Stimulated activated naive CD8-positive, alpha-beta T cell treated with anti-CD3 and anti-CD28 coated beads, Interleukin-15, Interleukin-2, amounts not matched to agents 100 ng/mL and 50 ng/mL, for 24 hours (primary cell): Measurements from ENCODE around the gene C12orf75.

Source experiments
- H3K27ac Mint-ChIP-seq: one replicate; pipeline ENCODE4 v1.8.0; 2021; ENCODE audit warnings: mild to moderate bottlenecking, mixed read lengths
- H3K27me3 Mint-ChIP-seq: one replicate; pipeline ENCODE4 v1.8.0; 2021; ENCODE audit warnings: mixed read lengths
- H3K36me3 Mint-ChIP-seq: one replicate; pipeline ENCODE4 v1.8.0; 2021; ENCODE audit warnings: low read depth, mixed read lengths
- H3K4me1 Mint-ChIP-seq: one replicate; pipeline ENCODE4 v1.8.0; 2021; ENCODE audit warnings: low read depth, mixed read lengths
- H3K4me3 Mint-ChIP-seq: one replicate; pipeline ENCODE4 v1.8.0; 2021; ENCODE audit warnings: mild to moderate bottlenecking, mixed read lengths
- H3K9me3 Mint-ChIP-seq: one replicate; pipeline ENCODE4 v1.8.0; 2021; ENCODE audit warnings: mixed read lengths

Gene C12orf75

GRCh38 chr12:105359856-105360255 is 29.4 kb downstream of the C12orf75 start:
- no peaks in the 10 kb centered on the region for H3K27me3 Mint-ChIP-seq
- no peak overlapping the region for H3K4me3 Mint-ChIP-seq
- H3K9me3 Mint-ChIP-seq: no peaks in the 10 kb centered on the region
- peaks cover 30% of the 10 kb centered on the region for H3K4me1 Mint-ChIP-seq
- no peak overlapping the region for H3K27ac Mint-ChIP-seq
- H3K36me3 Mint-ChIP-seq: peaks cover 9% of the 10 kb centered on the region

- Mint-ChIP-seq H3K4me1 (peaks cover 4% of the 10 kb centered on the region), H3K4me3 (no peak overlapping the region), H3K27me3 (no peaks in the 10 kb centered on the region), H3K36me3 (peaks cover 9% of the 10 kb centered on the region), H3K27ac (no peak overlapping the region), H3K9me3 (no peaks in the 10 kb centered on the region)
These were observed 33.4 kb downstream of the C12orf75 start for GRCh38 chr12:105363890-105364289.

GRCh38 chr12:105365231-105365630 is 34.7 kb downstream of the C12orf75 start:
- no peak overlapping the region for H3K4me3 Mint-ChIP-seq
- no peaks in the 10 kb centered on the region for H3K4me1 Mint-ChIP-seq
- H3K27me3 Mint-ChIP-seq: no peaks in the 10 kb centered on the region
- H3K9me3 Mint-ChIP-seq: no peaks in the 10 kb centered on the region
- H3K36me3 Mint-ChIP-seq: peaks cover 3% of the 10 kb centered on the region
- H3K27ac Mint-ChIP-seq: no peak overlapping the region

DNA sequence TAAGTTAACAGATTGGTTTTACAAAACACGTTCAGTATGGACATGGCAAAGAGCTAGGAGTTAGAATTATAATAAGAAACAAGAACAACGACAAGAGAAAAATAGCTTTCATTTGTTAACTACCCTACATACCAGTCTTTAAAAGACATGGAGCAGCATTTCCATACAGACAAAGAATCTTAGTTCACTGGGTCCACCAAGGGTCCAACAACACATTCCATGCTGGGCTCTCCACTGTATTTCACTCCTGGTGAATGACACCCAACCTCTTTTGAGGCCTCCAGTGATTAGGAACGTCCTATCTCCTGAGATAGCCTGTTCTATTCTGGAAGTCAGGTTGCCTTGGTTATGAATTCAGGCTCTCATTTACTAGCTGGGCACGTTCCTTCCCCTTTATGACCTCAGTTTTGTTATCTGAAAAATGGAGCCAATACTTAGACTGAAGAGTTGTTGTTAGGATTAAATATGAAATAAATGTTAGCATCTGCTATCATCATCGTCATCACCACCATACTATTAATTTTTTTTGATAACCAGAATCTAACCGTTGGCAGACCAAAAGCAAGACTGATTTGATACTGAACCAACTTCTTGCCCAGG is 37.7 kb downstream of the C12orf75 start:
- Mint-ChIP-seq H3K27ac (no peak overlapping the region), H3K27me3 (no peaks in the 10 kb centered on the region), H3K4me3 (no peak overlapping the region), H3K36me3 (peaks cover 4% of the 10 kb centered on the region), H3K4me1 (no peaks in the 10 kb centered on the region), H3K9me3 (no peaks in the 10 kb centered on the region)

- Mint-ChIP-seq H3K36me3 (peaks cover 4% of the 10 kb centered on the region), H3K27me3 (no peaks in the 10 kb centered on the region), H3K9me3 (no peaks in the 10 kb centered on the region), H3K4me3 (no peak overlapping the region), H3K4me1 (no peaks in the 10 kb centered on the region), H3K27ac (no peak overlapping the region)
These were observed 38.5 kb downstream of the C12orf75 start for GRCh38 chr12:105369014-105369413.

DNA sequence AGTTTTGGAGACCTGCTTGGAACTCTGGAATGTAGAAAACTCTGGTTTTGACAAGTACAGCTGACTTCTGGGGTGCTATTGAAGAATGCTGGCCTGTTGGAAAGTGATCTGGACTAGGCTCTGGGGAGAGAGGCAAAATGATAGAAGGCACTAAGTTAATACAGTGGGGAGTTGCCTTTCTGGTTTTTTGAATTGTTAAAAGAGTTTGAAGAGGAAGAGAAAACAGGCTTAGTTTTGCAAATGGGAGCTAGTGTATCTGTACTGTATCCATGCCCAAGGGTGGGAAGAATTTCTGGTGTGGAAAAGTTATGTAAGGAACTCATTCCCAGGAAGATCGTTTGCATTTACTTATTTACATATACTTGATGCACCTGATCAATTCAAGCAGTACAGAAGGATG is 43.8 kb downstream of the C12orf75 start:
- Mint-ChIP-seq H3K4me3 (no peak overlapping the region), H3K4me1 (no peaks in the 10 kb centered on the region), H3K36me3 (peaks cover 4% of the 10 kb centered on the region), H3K27me3 (no peaks in the 10 kb centered on the region), H3K27ac (no peak overlapping the region), H3K9me3 (no peaks in the 10 kb centered on the region)

DNA sequence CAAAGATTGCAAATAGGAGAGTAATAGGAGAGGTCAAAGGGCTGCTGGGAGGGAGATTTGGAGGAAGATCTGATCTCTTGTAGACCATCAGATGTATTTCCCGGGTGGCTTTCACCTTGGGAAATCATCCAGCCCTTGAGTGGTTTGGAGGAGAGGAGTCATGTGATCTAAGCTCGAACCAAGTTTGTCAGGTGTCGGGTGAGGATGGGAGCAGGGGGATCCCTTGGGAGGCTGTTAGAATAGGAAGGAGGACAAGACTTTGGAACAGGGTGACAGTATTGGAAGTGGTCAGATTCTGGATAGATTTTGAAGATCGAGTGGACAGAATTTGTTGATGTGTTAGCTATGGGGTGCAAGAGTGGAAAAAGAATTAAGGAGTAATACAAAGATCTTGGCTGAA is 46.6 kb downstream of the C12orf75 start:
- Mint-ChIP-seq H3K36me3 (peaks cover 4% of the 10 kb centered on the region), H3K4me1 (no peaks in the 10 kb centered on the region), H3K9me3 (no peaks in the 10 kb centered on the region), H3K4me3 (no peak overlapping the region), H3K27me3 (no peaks in the 10 kb centered on the region), H3K27ac (no peak overlapping the region)

GRCh38 chr12:105378911-105379310 is 48.4 kb downstream of the C12orf75 start:
- Mint-ChIP-seq H3K9me3 (no peaks in the 10 kb centered on the region), H3K27ac (no peak overlapping the region), H3K36me3 (no peaks in the 10 kb centered on the region), H3K4me1 (no peaks in the 10 kb centered on the region), H3K4me3 (no peak overlapping the region), H3K27me3 (no peaks in the 10 kb centered on the region)

DNA sequence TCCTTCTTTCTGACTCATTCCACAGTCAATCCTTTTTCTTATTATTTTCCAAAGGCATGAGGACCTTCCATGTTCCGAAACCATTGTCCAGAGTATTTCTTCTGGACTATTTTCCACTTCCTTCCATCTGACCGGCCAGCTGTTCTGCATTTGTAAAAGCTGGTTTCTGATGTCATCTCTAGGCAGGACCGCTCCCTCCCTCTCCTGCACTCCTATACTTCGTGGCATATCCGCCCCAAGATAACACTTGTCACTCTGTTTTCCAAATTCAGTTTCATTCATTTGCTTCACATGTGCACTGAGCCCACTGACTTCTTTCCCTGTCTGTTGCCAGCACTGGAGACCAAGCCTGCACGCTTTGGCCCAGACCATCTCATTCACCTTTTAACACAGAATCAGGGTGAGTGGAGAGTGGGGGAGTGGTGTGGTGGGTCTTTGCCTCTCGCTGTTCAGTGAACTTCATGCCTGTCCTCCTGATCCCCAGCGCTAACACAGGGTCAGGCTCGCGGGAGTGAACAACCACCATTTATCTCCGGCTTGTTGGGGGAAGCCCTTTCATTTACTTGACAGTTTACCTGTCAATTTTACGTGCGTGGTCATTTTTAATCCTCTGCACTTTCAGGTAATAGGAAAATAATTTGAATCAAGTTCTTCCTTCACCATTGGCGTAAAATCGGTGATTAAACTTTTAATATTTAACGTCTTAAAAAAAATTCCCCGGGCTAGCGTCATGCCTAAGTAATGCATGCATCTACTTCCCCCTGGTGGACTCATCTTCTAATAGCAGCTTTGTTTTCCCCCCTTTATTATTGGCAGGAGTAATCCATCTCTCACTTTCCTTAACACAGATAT is 52.5 kb downstream of the C12orf75 start:
- Mint-ChIP-seq H3K27me3 (no peaks in the 10 kb centered on the region), H3K4me1 (no peaks in the 10 kb centered on the region), H3K36me3 (no peaks in the 10 kb centered on the region), H3K27ac (no peak overlapping the region), H3K4me3 (no peak overlapping the region), H3K9me3 (no peaks in the 10 kb centered on the region)

GRCh38 chr12:105384220-105384619 is 53.7 kb downstream of the C12orf75 start:
- no peak overlapping the region for H3K4me3 Mint-ChIP-seq
- no peaks in the 10 kb centered on the region for H3K36me3 Mint-ChIP-seq
- no peaks in the 10 kb centered on the region for H3K9me3 Mint-ChIP-seq
- H3K27ac Mint-ChIP-seq: no peak overlapping the region
- H3K27me3 Mint-ChIP-seq: no peaks in the 10 kb centered on the region
- H3K4me1 Mint-ChIP-seq: no peaks in the 10 kb centered on the region

DNA sequence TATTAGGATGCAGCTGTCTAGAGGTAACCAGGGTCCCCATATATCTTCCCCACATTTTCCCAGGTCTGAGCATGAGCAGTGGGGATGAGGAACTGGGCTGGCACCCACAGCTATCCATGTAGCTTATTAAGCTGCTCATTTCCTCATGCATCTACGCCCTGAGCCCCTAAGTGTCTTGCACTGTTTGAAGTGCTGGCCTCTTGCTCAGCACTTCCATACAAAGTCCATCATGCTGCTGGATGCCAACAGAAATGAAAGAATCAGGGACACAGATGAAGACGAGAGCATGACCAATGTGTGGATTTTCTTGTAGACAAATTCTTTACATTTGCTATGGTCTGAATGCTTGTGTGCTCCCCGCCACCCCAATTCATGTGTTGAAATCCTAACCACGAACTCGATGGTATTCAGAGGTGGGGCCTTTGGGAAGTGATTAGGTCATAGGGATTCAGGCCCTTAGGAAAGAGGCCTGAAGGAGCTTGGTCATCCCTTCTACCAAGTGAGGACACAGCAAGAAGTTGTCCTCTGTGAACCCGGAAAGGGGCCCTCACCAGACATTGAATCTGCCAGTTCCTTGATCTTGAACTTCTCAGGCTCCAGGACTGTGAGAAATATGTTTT is 54.5 kb downstream of the C12orf75 start:
- Mint-ChIP-seq H3K4me1 (no peaks in the 10 kb centered on the region), H3K27ac (no peak overlapping the region), H3K36me3 (no peaks in the 10 kb centered on the region), H3K4me3 (no peak overlapping the region), H3K9me3 (no peaks in the 10 kb centered on the region), H3K27me3 (no peaks in the 10 kb centered on the region)

DNA sequence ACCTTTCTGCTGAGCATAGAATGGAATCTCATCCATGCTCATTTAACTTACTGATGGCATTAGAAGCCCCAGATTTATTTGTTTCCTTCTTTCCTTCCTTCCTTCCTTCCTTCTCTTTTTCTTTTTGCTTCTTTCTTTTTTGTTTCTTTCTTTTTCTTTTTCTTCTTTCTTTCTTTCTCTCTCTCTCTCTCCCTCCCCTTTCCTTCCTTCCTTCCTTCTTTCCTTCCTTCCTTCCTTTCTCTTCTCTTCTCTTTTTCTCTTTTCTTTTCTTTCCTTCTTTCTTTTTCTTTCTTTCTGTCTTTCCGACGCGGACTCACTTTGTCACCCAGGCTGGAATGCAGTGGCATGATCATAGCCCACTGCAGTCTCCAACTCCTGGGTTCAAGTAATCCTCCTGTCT is 55.9 kb downstream of the C12orf75 start:
- H3K4me3 Mint-ChIP-seq: no peak overlapping the region

DNA sequence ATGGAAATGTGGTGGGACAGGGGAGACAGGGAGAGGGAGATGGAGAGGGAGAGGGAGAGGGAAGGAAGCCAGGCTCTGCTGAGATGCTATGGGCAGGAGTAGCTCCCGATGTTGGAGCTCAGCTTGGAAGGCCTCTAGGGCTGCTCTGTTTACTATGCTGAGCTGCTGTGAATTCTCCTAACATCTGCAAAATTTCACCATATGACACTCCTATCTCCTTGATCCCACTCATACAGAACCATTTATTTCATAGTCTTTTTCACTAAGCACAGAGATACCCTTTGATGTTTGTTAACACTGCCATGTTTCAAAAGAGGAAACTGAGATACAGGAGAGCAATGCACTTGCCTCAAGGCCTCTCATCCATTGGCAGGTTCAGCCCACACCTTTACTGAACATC is 60.7 kb downstream of the C12orf75 start:
- H3K4me3 Mint-ChIP-seq: no peak overlapping the region
- no peaks in the 10 kb centered on the region for H3K27me3 Mint-ChIP-seq
- no peak overlapping the region for H3K27ac Mint-ChIP-seq
- H3K9me3 Mint-ChIP-seq: no peaks in the 10 kb centered on the region
- no peaks in the 10 kb centered on the region for H3K36me3 Mint-ChIP-seq
- H3K4me1 Mint-ChIP-seq: no peaks in the 10 kb centered on the region

More for the DNA sequence above, 55.9 kb downstream of the C12orf75 start:
- H3K27ac Mint-ChIP-seq: no peak overlapping the region
- no peaks in the 10 kb centered on the region for H3K36me3 Mint-ChIP-seq
- H3K4me1 Mint-ChIP-seq: no peaks in the 10 kb centered on the region
- H3K9me3 Mint-ChIP-seq: no peaks in the 10 kb centered on the region
- no peaks in the 10 kb centered on the region for H3K27me3 Mint-ChIP-seq

GRCh38 chr12:105393587-105393986 is 63.1 kb downstream of the C12orf75 start:
- no peak overlapping the region for H3K4me3 Mint-ChIP-seq
- no peaks in the 10 kb centered on the region for H3K4me1 Mint-ChIP-seq
- H3K9me3 Mint-ChIP-seq: peaks cover 6% of the 10 kb centered on the region
- H3K27me3 Mint-ChIP-seq: no peaks in the 10 kb centered on the region
- no peak overlapping the region for H3K27ac Mint-ChIP-seq
- peaks cover 6% of the 10 kb centered on the region for H3K36me3 Mint-ChIP-seq

- H3K4me3 Mint-ChIP-seq: no peak overlapping the region
- H3K27me3 Mint-ChIP-seq: no peaks in the 10 kb centered on the region
- no peak overlapping the region for H3K27ac Mint-ChIP-seq
- H3K36me3 Mint-ChIP-seq: peaks cover 10% of the 10 kb centered on the region
- H3K4me1 Mint-ChIP-seq: no peaks in the 10 kb centered on the region
- peaks cover 12% of the 10 kb centered on the region for H3K9me3 Mint-ChIP-seq
These were observed 65.5 kb downstream of the C12orf75 start for GRCh38 chr12:105396024-105396423.
